Measurements from ENCODE around the gene SAMD7.

The SAMD7 gene

DNA sequence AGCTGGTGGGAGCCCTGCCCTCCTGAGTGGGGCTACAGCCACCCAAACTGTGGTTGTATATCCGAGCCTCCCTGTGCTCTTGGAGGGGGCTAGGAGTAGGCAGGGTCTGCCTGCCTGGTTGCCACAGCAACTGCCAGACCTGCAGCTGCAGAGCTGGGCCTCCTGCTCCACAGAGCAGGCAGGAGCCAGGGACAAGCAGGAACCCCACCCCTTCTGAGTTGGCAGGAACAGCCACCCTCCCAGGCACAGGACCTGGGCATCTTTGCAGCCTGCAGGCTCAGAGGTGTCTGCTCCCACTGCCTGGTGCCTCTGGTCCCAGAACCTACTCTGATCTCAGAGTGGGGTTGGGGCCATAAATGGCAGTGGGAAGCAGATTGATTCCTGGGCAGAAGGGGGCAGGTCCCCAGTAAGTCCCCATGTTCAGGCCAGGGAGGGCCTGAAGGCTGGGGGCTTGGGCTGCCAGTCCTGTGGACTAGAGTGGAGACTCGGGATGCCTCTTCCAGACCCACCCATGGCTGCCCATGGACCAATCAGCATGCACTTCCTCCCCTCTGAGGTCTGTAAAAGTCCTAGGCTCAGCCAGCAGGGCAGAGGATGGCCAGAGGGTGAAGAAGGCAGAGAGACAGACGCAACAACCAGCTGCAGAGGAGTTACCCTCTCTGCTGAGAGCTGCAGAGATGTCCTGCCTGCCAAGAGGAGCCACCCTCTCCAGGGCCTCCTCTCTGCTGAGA is 31.4 kb upstream of the SAMD7 start:
- Histone ChIP-seq H3K27me3 (ENCODE audit: control insufficient read depth, insufficient read depth, low read length) (no peaks in the 10 kb centered on the region), H3K4me1 (ENCODE audit: control insufficient read depth, insufficient read depth, low read length) (no peaks in the 10 kb centered on the region), H3K36me3 (ENCODE audit: control insufficient read depth, insufficient read depth, low read length) (no peaks in the 10 kb centered on the region), H3K9me3 (ENCODE audit: control insufficient read depth, low read length) (no peaks in the 10 kb centered on the region), H3K4me3 (ENCODE audit: low read length) (no peak overlapping the region), H3K9ac (ENCODE audit: low read length) (no peak overlapping the region)

GRCh38 chr3:169880576-169881250 is 30.7 kb upstream of the SAMD7 start:
- Histone ChIP-seq H3K4me3 (ENCODE audit: low read length) (no peak overlapping the region), H3K4me1 (ENCODE audit: control insufficient read depth, insufficient read depth, low read length) (no peaks in the 10 kb centered on the region), H3K9me3 (ENCODE audit: control insufficient read depth, low read length) (no peaks in the 10 kb centered on the region), H3K27me3 (ENCODE audit: control insufficient read depth, insufficient read depth, low read length) (no peaks in the 10 kb centered on the region), H3K9ac (ENCODE audit: low read length) (no peak overlapping the region), H3K36me3 (ENCODE audit: control insufficient read depth, insufficient read depth, low read length) (no peaks in the 10 kb centered on the region)

- H3K36me3 ChIP-seq (ENCODE audit: control insufficient read depth, insufficient read depth, low read length) = no peaks in the 10 kb centered on the region
- H3K4me3 ChIP-seq (ENCODE audit: low read length) = no peak overlapping the region
- no peaks in the 10 kb centered on the region for H3K4me1 ChIP-seq (ENCODE audit: control insufficient read depth, insufficient read depth, low read length)
- H3K9ac ChIP-seq (ENCODE audit: low read length) = no peak overlapping the region
- H3K9me3 ChIP-seq (ENCODE audit: control insufficient read depth, low read length) = no peaks in the 10 kb centered on the region
- H3K27me3 ChIP-seq (ENCODE audit: control insufficient read depth, insufficient read depth, low read length) = no peaks in the 10 kb centered on the region
Measured at GRCh38 chr3:169886671-169887070, 24.7 kb upstream of the SAMD7 start.

- Histone ChIP-seq H3K9ac (ENCODE audit: low read length) (no peak overlapping the region), H3K36me3 (ENCODE audit: control insufficient read depth, insufficient read depth, low read length) (no peaks in the 10 kb centered on the region), H3K4me3 (ENCODE audit: low read length) (no peak overlapping the region), H3K27me3 (ENCODE audit: control insufficient read depth, insufficient read depth, low read length) (no peaks in the 10 kb centered on the region), H3K4me1 (ENCODE audit: control insufficient read depth, insufficient read depth, low read length) (no peaks in the 10 kb centered on the region), H3K9me3 (ENCODE audit: control insufficient read depth, low read length) (no peaks in the 10 kb centered on the region)
Measured at GRCh38 chr3:169891886-169892285, 19.5 kb upstream of the SAMD7 start.

GRCh38 chr3:169894110-169894509 is 17.3 kb upstream of the SAMD7 start:
- Histone ChIP-seq H3K27me3 (ENCODE audit: control insufficient read depth, insufficient read depth, low read length) (no peaks in the 10 kb centered on the region), H3K36me3 (ENCODE audit: control insufficient read depth, insufficient read depth, low read length) (no peaks in the 10 kb centered on the region), H3K9me3 (ENCODE audit: control insufficient read depth, low read length) (no peaks in the 10 kb centered on the region), H3K4me1 (ENCODE audit: control insufficient read depth, insufficient read depth, low read length) (no peaks in the 10 kb centered on the region), H3K4me3 (ENCODE audit: low read length) (no peak overlapping the region), H3K9ac (ENCODE audit: low read length) (no peak overlapping the region)

- no peak overlapping the region for H3K4me3 ChIP-seq (ENCODE audit: low read length)
- H3K9me3 ChIP-seq (ENCODE audit: control insufficient read depth, low read length) = no peaks in the 10 kb centered on the region
- H3K36me3 ChIP-seq (ENCODE audit: control insufficient read depth, insufficient read depth, low read length) = no peaks in the 10 kb centered on the region
- H3K9ac ChIP-seq (ENCODE audit: low read length) = no peak overlapping the region
- no peaks in the 10 kb centered on the region for H3K4me1 ChIP-seq (ENCODE audit: control insufficient read depth, insufficient read depth, low read length)
- no peaks in the 10 kb centered on the region for H3K27me3 ChIP-seq (ENCODE audit: control insufficient read depth, insufficient read depth, low read length)
Measured at GRCh38 chr3:169895072-169895471, 16.3 kb upstream of the SAMD7 start.

DNA sequence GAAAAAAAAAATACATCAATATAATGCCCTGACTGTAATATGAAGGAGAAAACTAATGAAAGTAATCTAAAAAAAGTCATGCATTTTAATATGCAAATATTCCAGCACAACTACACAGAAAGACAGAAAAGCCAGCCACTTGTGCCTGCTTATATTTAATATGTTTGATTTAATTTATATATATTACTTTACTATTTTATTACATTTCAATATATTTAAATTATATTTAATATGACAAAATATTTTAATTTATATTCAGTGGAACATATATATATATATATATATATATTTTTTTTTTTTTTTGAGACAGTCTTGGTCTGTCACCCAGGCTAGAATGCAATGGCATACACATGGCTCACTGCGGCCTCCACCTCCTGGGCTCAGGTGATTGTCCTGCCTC is 14.1 kb upstream of the SAMD7 start:
- Histone ChIP-seq H3K36me3 (ENCODE audit: control insufficient read depth, insufficient read depth, low read length) (no peaks in the 10 kb centered on the region), H3K27me3 (ENCODE audit: control insufficient read depth, insufficient read depth, low read length) (no peaks in the 10 kb centered on the region), H3K9me3 (ENCODE audit: control insufficient read depth, low read length) (no peaks in the 10 kb centered on the region), H3K4me3 (ENCODE audit: low read length) (no peak overlapping the region), H3K9ac (ENCODE audit: low read length) (no peak overlapping the region), H3K4me1 (ENCODE audit: control insufficient read depth, insufficient read depth, low read length) (no peaks in the 10 kb centered on the region)

DNA sequence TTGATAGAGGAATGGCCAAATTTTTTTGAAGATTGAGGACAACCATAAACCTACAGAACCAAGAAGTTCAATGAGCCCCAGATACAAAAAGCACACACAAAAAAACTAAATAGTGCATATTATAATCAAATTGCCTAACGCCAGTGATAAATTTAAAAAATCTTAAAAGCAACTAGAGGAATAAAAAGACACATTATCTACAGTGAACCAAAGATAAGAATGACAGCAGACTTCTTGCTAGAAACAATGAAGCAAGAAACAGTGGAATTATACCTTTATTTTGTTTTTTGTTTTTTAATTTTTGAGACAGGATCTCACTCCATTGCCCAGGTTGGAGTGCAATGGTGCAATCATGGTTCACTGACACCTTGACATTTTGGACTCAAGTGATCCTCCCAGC is 9.9 kb upstream of the SAMD7 start:
- Histone ChIP-seq H3K4me3 (ENCODE audit: low read length) (no peak overlapping the region), H3K4me1 (ENCODE audit: control insufficient read depth, insufficient read depth, low read length) (no peaks in the 10 kb centered on the region), H3K36me3 (ENCODE audit: control insufficient read depth, insufficient read depth, low read length) (no peaks in the 10 kb centered on the region), H3K27me3 (ENCODE audit: control insufficient read depth, insufficient read depth, low read length) (peaks cover 7% of the 10 kb centered on the region), H3K9me3 (ENCODE audit: control insufficient read depth, low read length) (no peaks in the 10 kb centered on the region), H3K9ac (ENCODE audit: low read length) (no peak overlapping the region)

DNA sequence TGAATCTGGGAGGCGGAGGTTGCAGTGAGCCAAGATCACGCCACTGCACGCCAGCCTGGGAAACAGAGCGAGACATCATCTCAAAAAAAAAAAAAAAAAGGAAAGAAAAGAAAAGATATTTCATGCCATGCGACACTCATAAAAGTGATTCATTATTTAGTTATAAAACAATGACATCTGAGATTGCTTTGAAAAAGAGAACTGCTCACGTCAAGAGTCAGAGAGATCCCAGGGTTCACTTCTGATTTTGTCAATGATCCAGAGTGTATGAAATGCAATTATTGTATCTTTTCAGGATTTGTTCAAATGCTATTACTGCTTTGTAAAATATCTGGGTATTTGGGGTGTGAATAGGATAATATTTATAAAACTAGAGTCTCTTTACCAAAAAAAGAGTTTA is 6.0 kb upstream of the SAMD7 start:
- no peak overlapping the region for H3K4me3 ChIP-seq (ENCODE audit: low read length)
- peaks cover 23% of the 10 kb centered on the region for H3K27me3 ChIP-seq (ENCODE audit: control insufficient read depth, insufficient read depth, low read length)
- no peaks in the 10 kb centered on the region for H3K9me3 ChIP-seq (ENCODE audit: control insufficient read depth, low read length)
- no peaks in the 10 kb centered on the region for H3K36me3 ChIP-seq (ENCODE audit: control insufficient read depth, insufficient read depth, low read length)
- no peak overlapping the region for H3K9ac ChIP-seq (ENCODE audit: low read length)
- no peaks in the 10 kb centered on the region for H3K4me1 ChIP-seq (ENCODE audit: control insufficient read depth, insufficient read depth, low read length)

GRCh38 chr3:169907476-169907875 is 3.9 kb upstream of the SAMD7 start:
- Histone ChIP-seq H3K36me3 (ENCODE audit: control insufficient read depth, insufficient read depth, low read length) (no peaks in the 10 kb centered on the region), H3K9me3 (ENCODE audit: control insufficient read depth, low read length) (no peaks in the 10 kb centered on the region), H3K4me3 (ENCODE audit: low read length) (no peak overlapping the region), H3K4me1 (ENCODE audit: control insufficient read depth, insufficient read depth, low read length) (no peaks in the 10 kb centered on the region), H3K9ac (ENCODE audit: low read length) (no peak overlapping the region), H3K27me3 (ENCODE audit: control insufficient read depth, insufficient read depth, low read length) (peaks cover 23% of the 10 kb centered on the region)

DNA sequence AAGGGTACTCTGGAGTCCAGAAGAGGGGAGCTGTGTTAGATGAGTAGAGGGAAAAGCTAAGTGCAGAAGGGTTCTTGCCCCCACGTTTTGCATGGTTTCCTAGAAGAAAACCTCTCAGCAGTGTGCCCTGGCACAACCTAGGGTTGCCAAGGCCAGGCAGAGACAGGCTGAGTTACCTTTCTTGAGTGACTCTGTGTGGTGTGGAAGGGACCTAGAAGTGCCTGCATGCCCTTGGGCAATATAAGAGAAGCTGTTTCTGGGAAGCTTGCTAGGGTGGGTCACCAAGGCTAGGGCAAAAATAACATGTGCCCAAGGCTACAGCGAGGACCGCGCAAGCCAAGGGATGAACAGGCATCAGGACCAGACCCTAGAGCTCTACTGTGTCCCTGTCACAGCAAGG is 3.4 kb upstream of the SAMD7 start:
- Histone ChIP-seq H3K4me1 (ENCODE audit: control insufficient read depth, insufficient read depth, low read length) (no peaks in the 10 kb centered on the region), H3K9me3 (ENCODE audit: control insufficient read depth, low read length) (no peaks in the 10 kb centered on the region), H3K9ac (ENCODE audit: low read length) (no peak overlapping the region), H3K36me3 (ENCODE audit: control insufficient read depth, insufficient read depth, low read length) (no peaks in the 10 kb centered on the region), H3K4me3 (ENCODE audit: low read length) (no peak overlapping the region), H3K27me3 (ENCODE audit: control insufficient read depth, insufficient read depth, low read length) (peaks cover 21% of the 10 kb centered on the region)

DNA sequence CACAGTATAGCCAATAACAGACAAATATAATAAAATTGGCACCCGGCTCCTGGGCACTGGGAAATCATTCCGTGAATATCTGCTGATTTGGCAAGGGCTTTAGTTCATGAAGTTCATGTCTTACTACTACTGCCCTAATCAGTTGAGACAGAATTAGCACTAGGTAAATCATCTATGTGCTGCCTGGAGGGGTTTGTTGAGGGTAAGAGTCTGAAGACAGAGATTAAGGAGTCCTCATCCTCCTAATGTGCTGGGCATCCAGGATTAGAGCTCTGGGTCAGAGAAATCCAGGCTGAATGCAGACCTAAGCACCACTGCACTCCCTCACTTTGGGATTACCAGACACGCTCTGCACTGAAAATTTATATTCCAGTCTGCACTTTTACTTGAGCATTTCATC is 2.0 kb downstream of the SAMD7 start:
- Histone ChIP-seq H3K9me3 (ENCODE audit: control insufficient read depth, low read length) (no peaks in the 10 kb centered on the region), H3K36me3 (ENCODE audit: control insufficient read depth, insufficient read depth, low read length) (no peaks in the 10 kb centered on the region), H3K4me1 (ENCODE audit: control insufficient read depth, insufficient read depth, low read length) (no peaks in the 10 kb centered on the region), H3K4me3 (ENCODE audit: low read length) (no peak overlapping the region), H3K27me3 (ENCODE audit: control insufficient read depth, insufficient read depth, low read length) (peaks cover 6% of the 10 kb centered on the region), H3K9ac (ENCODE audit: low read length) (no peak overlapping the region)

All from mucosa of stomach (tissue), 1 donor.